Measurements from ENCODE around the gene GABRB1.
"Not testable (repeated sequence)": the region's sequence is repeated elsewhere in the genome, so short reads cannot be mapped to it uniquely, and the experiment has no call there.

GABRB1 gene

DNA sequence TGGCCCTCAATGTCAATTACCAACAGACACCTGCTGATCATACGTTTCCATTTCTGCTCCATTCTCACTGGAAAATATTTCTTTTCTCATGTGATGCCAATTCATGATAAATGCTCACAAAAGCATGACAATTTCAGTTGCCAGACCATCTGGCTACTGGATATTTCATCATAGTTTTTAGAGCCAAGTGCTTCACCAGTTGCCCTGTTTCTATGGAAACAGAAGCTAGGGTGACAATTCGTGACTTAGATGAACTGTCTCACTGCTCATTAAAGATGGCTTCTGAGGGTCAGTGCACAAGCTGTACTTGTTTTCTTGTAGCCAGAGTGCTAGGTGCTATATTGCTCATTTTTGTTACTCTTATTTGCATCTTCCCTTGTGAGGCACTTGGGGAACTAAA is 247.3 kb downstream of the GABRB1 start:
- DNase-seq (ENCODE audit: low read depth in 1 of 2, low spot score in 1 of 2), result no peak

GRCh38 chr4:47287735-47288134 is 256.4 kb downstream of the GABRB1 start:
- no peak for DNase-seq (ENCODE audit: low read depth in 1 of 2, low spot score in 1 of 2)

DNA sequence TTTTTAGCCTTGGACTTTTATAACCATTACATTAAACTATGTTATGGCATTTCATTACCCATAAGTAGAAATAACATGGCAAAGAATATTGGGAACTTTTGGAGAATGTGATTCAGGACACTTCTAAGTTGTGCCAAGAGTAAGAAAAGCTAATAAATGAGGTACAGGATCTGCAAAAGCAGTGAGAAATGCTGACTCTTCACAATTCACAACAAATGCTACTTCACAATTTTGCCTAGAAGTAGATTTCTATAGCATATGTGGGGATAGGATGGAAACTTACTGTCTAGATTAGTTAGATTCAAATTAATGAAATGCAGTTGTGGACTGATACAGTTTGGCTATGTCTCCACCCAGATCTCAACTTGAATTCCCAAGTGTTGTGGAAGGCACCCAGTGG is 258.4 kb downstream of the GABRB1 start:
- no peak for DNase-seq (ENCODE audit: low read depth in 1 of 2, low spot score in 1 of 2)

GRCh38 chr4:47290873-47291272 is 259.5 kb downstream of the GABRB1 start:
- not testable (repeated sequence) for DNase-seq (ENCODE audit: low read depth in 1 of 2, low spot score in 1 of 2)

DNA sequence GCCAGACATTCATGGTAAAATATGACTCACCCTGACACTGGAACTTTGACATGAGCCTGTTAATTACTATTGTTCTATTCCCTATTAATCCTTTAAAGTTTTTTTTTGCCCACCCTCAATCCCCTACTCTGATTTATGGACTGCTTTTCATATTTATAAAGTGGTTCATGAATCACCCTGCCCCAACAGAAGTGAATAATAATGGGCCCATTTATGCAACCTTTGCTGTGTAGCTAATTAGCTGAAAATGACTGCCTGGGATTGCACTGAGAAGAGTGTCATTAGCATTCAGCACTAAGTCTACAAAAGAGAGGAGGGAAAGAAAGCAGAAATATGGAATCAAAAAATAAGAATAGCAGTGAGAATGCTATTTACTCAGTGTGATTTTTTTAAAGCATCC is 277.8 kb downstream of the GABRB1 start:
- DNase-seq (ENCODE audit: low read depth in 1 of 2, low spot score in 1 of 2), result no peak

DNA sequence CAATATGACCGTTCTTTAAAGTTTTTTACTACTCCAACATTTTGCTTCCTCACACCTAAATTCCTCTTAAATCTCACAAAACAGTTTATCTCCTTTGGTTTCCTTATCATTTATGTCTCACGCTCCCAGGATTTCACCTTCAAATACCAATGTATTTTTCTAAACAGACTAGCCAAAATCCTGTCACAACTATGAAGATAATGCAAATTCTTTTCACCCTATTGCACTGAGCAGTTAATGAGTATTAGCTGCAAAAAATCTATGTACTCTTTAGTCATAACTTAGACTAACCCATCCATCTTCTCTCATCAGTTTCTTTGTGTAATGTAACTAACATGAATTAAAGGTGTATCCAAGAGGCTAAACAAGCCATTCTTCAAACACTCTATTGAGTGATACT is 280.8 kb downstream of the GABRB1 start:
- no peak for DNase-seq (ENCODE audit: low read depth in 1 of 2, low spot score in 1 of 2)

GRCh38 chr4:47313384-47313783 is 282.0 kb downstream of the GABRB1 start:
- no peak for DNase-seq (ENCODE audit: low read depth in 1 of 2, low spot score in 1 of 2)

GRCh38 chr4:47315346-47315745 is 284.0 kb downstream of the GABRB1 start:
- no peak for DNase-seq (ENCODE audit: low read depth in 1 of 2, low spot score in 1 of 2)

GRCh38 chr4:47326025-47326424 is 294.7 kb downstream of the GABRB1 start:
- no peak for DNase-seq (ENCODE audit: low read depth in 1 of 2, low spot score in 1 of 2)

- no peak for DNase-seq (ENCODE audit: low read depth in 1 of 2, low spot score in 1 of 2)
Measured at GRCh38 chr4:47330866-47331265, 299.5 kb downstream of the GABRB1 start.

DNA sequence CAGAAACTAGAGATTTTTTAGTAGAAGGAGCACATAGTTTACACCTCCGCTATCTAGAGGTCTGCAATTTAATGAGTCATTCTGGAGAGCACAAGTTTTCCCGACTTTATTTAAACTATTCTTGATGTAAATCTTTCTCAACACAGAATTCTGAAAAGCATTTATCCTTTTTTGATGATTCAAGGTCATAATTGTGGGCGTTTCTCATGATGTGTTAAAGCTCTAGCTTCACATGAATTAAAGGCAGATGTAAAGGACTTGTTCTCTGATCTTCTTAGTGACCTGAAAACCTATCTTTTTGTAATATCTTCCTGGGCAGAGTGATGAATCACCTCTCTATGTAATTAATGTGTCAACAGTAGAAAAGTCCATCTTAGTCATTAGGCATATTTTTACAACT is 303.3 kb downstream of the GABRB1 start:
- DNase-seq (ENCODE audit: low read depth in 1 of 2, low spot score in 1 of 2), result no peak

- no peak for DNase-seq (ENCODE audit: low read depth in 1 of 2, low spot score in 1 of 2)
Measured at GRCh38 chr4:47337893-47338292, 306.5 kb downstream of the GABRB1 start.

DNA sequence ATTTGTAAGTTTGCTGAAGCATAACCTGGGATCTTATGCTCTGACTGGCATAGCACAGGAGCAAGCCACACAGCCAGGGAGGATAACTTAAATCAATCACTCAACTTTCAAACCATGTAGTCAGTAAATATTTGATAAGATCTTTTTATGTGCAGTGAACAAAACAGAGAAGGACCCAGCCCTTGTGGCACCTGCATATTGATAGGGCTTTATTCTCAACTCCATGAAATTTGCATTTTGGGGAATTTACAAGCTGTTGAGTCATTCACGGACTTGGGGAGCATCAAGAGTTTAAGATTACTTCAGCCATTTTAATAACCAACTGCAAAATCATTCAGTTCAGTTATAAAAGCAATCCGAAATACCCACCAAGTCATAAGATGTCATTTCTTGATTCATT is 309.5 kb downstream of the GABRB1 start:
- no peak for DNase-seq (ENCODE audit: low read depth in 1 of 2, low spot score in 1 of 2)

GRCh38 chr4:47342796-47343195 is 311.4 kb downstream of the GABRB1 start:
- DNase-seq (ENCODE audit: low read depth in 1 of 2, low spot score in 1 of 2), result no peak

DNA sequence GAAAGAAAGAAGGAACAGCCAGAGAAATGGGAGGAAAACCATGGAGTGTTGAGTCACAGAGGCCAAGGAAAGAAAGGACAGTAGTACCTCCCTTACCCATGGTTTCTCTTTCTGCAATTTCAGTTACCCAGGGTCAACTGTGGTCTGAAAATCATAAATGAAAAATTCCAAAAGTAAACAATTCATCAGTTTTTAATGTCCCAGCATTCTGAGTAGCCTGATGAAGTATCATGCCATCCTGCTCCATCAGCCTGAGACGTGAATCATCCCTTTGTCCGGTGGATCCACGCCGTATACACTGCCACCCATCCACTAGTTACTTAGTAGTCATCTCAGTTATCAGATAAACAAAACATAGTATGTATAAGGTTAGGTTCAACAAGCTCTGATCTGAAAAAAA is 318.0 kb downstream of the GABRB1 start:
- no peak for DNase-seq (ENCODE audit: low read depth in 1 of 2, low spot score in 1 of 2)

DNA sequence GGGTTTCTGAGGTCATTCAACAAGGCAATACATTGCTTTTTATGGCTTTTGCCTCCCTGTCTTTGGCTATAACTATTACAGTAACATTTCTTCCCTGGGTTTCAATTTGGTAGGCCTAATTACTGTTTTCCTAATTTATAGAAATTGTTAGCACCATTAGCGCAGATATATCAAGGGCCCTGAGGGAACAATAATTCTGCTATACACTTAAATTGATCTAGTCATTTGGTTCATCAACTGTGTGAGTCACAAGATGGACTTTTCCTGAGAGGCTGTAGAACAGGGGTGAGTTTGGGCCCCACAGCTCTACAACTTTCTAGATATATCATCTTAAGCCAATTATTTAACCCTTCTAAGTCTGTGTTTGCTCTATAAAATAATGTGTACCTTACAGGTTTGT is 324.2 kb downstream of the GABRB1 start:
- no peak for DNase-seq (ENCODE audit: low read depth in 1 of 2, low spot score in 1 of 2)

GRCh38 chr4:47359891-47360290 is 328.5 kb downstream of the GABRB1 start:
- no peak for DNase-seq (ENCODE audit: low read depth in 1 of 2, low spot score in 1 of 2)

DNA sequence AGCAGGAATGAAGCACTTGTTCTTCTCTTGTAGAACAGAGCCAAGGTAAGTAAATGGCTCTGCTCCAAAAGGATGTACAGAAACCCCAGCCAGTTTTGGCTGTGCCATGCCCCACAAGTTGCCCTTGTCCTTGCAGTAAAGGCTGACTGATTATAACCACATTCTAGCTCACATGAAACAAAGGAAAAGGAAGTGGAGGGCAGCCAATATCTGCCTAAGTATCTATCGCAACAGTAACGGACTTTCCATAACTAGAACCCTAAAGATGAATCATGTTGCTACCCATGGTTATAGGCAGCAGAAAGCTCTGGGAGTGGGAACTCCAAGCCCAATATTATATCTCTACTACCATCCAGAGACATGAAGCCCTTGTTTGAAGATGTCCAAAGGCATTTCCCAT is 336.4 kb downstream of the GABRB1 start:
- DNase-seq (ENCODE audit: low read depth in 1 of 2, low spot score in 1 of 2), result no peak

GRCh38 chr4:47368211-47368610 is 336.8 kb downstream of the GABRB1 start:
- DNase-seq (ENCODE audit: low read depth in 1 of 2, low spot score in 1 of 2), result no peak

GRCh38 chr4:47372561-47372960 is 341.2 kb downstream of the GABRB1 start:
- DNase-seq (ENCODE audit: low read depth in 1 of 2, low spot score in 1 of 2), result no peak

DNA sequence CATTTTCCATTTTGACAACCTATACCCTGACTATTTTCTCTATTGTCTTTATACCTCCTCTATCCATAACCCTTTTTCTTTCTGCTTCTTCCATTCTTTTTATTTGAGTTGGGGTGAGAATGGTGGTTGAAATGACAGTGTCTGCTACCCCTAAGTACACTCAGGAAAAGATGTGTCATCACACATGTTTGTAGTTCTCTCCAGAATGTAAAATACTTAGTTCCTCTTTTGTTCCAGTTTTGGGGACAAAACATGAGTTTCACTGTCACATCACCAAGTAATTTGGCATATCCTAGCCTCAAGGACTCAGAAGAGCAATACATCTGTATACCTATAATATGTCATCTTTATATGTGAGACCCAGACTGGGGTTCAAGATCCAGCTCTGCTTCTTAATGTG is 341.8 kb downstream of the GABRB1 start:
- DNase-seq (ENCODE audit: low read depth in 1 of 2, low spot score in 1 of 2), result no peak

- no peak for DNase-seq (ENCODE audit: low read depth in 1 of 2, low spot score in 1 of 2)
Measured at GRCh38 chr4:47373709-47374108, 342.3 kb downstream of the GABRB1 start.

GRCh38 chr4:47374477-47374876 is 343.1 kb downstream of the GABRB1 start:
- no peak for DNase-seq (ENCODE audit: low read depth in 1 of 2, low spot score in 1 of 2)

DNA sequence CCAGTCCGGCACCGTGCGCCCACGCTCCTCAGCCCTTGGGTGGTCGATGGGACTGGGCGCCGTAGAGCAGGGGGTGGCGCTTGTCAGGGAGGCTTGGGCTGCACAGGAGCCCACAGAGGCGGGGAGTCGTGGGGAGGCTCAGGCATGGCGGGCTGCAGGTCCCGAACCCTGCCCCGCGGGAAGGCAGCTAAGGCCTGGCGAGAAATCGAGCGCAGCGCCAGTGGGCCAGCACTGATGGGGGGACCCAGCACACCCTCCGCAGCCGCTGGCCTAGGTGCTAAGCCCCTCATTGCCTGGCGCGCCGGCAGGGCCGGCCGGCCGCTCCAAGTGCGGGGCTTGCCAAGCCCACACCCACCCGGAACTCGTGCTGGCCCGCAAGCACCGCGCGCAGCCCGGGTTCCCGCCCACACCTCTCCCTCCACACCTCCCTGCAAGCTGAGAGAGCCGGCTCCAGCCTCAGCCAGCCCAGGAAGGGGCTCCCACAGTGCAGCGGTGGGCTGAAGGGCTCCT is 346.7 kb downstream of the GABRB1 start:
- DNase-seq (ENCODE audit: low read depth in 1 of 2, low spot score in 1 of 2), result not testable (repeated sequence)

Measured in activated CD4-positive, alpha-beta T cell treated with anti-CD3 and anti-CD28 coated beads, Interleukin-2, amount 50 U/mL, for 24 hours (primary cell).